Measurements from ENCODE around the gene SIRT2. TPM values are rescaled to one million over a fixed set of nuclear protein-coding genes. Genes with fewer than 3 reads are reported as not detected.

The SIRT2 gene
- total RNA-seq, 1 experiment from 2014 or later = 8.4 TPM

GRCh38 chr19:38912600-38913514, 13.4 kb upstream of the SIRT2 start:
- no peaks in the 10 kb centered on the region for H3K23me2 ChIP-seq (ENCODE audit: insufficient read length, low read depth, low read length, poor library complexity, severe bottlenecking)
- peaks cover 3 to 4% of the 10 kb centered on the region in 2 experiments; a peak in 3 of 4 replicates for H3K4me1 Mint-ChIP-seq
- no peaks in the 10 kb centered on the region; the same call in 1 of the 2 replicates for H3K27me3 Mint-ChIP-seq (ENCODE audit: low read depth)
- no peaks in the 10 kb centered on the region for H3K27me3 ChIP-seq (ENCODE audit: insufficient read depth, low read length)
- peak overlapping the region in 1 of 3 experiments; percentile 18; a peak in 1 of 7 replicates for H3K27ac Mint-ChIP-seq
- no peak overlapping the region for H3K56ac ChIP-seq (ENCODE audit: insufficient read length, low read depth, low read length)
- H3K4me3 Mint-ChIP-seq = no peak overlapping the region
- no peaks in the 10 kb centered on the region for H3K79me2 ChIP-seq (ENCODE audit: insufficient read depth, low read length)
- H3K9me3 Mint-ChIP-seq = peaks cover 0 to 2% of the 10 kb centered on the region in 2 experiments; a peak in 1 of 5 replicates
- no peak overlapping the region for H3K4me2 ChIP-seq (ENCODE audit: insufficient read depth, insufficient read length, low read length)
- H2BK15ac ChIP-seq (ENCODE audit: low read depth, low read length) = no peak overlapping the region
- no peak overlapping the region for H4K91ac ChIP-seq (ENCODE audit: insufficient read length, low read depth, low read length)
- no peak overlapping the region for H3K27ac ChIP-seq (ENCODE audit: insufficient read length, low read depth, low read length)
- TF ChIP-seq, protein P1, sequence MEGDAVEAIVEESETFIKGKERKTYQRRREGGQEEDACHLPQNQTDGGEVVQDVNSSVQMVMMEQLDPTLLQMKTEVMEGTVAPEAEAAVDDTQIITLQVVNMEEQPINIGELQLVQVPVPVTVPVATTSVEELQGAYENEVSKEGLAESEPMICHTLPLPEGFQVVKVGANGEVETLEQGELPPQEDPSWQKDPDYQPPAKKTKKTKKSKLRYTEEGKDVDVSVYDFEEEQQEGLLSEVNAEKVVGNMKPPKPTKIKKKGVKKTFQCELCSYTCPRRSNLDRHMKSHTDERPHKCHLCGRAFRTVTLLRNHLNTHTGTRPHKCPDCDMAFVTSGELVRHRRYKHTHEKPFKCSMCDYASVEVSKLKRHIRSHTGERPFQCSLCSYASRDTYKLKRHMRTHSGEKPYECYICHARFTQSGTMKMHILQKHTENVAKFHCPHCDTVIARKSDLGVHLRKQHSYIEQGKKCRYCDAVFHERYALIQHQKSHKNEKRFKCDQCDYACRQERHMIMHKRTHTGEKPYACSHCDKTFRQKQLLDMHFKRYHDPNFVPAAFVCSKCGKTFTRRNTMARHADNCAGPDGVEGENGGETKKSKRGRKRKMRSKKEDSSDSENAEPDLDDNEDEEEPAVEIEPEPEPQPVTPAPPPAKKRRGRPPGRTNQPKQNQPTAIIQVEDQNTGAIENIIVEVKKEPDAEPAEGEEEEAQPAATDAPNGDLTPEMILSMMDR (conservative IDR thresholded peaks at IDR 0.05) = no peak
- no peak overlapping the region for H3K9ac ChIP-seq (ENCODE audit: extremely low read depth, insufficient read length, low read length)
- H3K9me3 ChIP-seq (ENCODE audit: control insufficient read depth, low read depth, low read length) = no peaks in the 10 kb centered on the region
- H2BK20ac ChIP-seq (ENCODE audit: low read depth, low read length, poor library complexity, severe bottlenecking) = no peak overlapping the region
- no peak overlapping the region for H4K8ac ChIP-seq (replicated peaks; ENCODE audit: insufficient read length, low read depth, low read length)
- no peak overlapping the region for H2BK120ac ChIP-seq (ENCODE audit: low read depth, low read length, poor library complexity, severe bottlenecking)
- no peak overlapping the region for H2BK5ac ChIP-seq (ENCODE audit: insufficient read length, low read length)
- DNase-seq = no peak
- H3K14ac ChIP-seq (ENCODE audit: insufficient read depth, low read length) = no peak overlapping the region
- no peaks in the 10 kb centered on the region for H4K20me1 ChIP-seq (ENCODE audit: control insufficient read depth, insufficient read depth, insufficient read length)
- no CpG with 5 or more reads among the region's 12 CpGs for WGBS (ENCODE audit: extremely low coverage, insufficient read length, low lambda C conversion rate)
- H4K5ac ChIP-seq (ENCODE audit: insufficient read length, low read depth, low read length) = no peak overlapping the region
- H3K4ac ChIP-seq (ENCODE audit: low read depth, low read length) = no peak overlapping the region
- peaks cover 5 to 13% (median 8%) of the 10 kb centered on the region in 3 experiments; a peak in 6 of 7 replicates for H3K36me3 Mint-ChIP-seq (ENCODE audit: insufficient read depth in 1 of 3, low read depth in 3 of 3)
- no peak overlapping the region for H2BK12ac ChIP-seq (ENCODE audit: insufficient read length, low read depth, low read length)
- no peaks in the 10 kb centered on the region for H3K79me1 ChIP-seq (ENCODE audit: insufficient read depth, low read depth, low read length, poor library complexity, severe bottlenecking)
- no peak overlapping the region for H3K18ac ChIP-seq (ENCODE audit: insufficient read length, low read depth, low read length)
- H3T11ph ChIP-seq (ENCODE audit: low read length) = no peak overlapping the region
- no peaks in the 10 kb centered on the region; the same call in 1 of the 2 replicates for H3K4me1 ChIP-seq (ENCODE audit: insufficient read depth, low read length)
- no peak overlapping the region for H2AFZ ChIP-seq (ENCODE audit: low read length)
- H3K23ac ChIP-seq (ENCODE audit: insufficient read length, low read depth, low read length) = no peak overlapping the region
- no peak overlapping the region for H2AK5ac ChIP-seq (ENCODE audit: insufficient read length, low read length)

Measured in H9 (cell line).